ENCODE results near the gene AMT. TPM values are rescaled to one million over a fixed set of nuclear protein-coding genes. Genes with fewer than 3 reads are reported as not detected.

AMT gene
- total and polyA plus RNA-seq, 2 of the 13 experiments (the other 11 are each of a cell fraction or from before 2014, with no cell fraction given): 35.3 to 59.0 TPM

DNA sequence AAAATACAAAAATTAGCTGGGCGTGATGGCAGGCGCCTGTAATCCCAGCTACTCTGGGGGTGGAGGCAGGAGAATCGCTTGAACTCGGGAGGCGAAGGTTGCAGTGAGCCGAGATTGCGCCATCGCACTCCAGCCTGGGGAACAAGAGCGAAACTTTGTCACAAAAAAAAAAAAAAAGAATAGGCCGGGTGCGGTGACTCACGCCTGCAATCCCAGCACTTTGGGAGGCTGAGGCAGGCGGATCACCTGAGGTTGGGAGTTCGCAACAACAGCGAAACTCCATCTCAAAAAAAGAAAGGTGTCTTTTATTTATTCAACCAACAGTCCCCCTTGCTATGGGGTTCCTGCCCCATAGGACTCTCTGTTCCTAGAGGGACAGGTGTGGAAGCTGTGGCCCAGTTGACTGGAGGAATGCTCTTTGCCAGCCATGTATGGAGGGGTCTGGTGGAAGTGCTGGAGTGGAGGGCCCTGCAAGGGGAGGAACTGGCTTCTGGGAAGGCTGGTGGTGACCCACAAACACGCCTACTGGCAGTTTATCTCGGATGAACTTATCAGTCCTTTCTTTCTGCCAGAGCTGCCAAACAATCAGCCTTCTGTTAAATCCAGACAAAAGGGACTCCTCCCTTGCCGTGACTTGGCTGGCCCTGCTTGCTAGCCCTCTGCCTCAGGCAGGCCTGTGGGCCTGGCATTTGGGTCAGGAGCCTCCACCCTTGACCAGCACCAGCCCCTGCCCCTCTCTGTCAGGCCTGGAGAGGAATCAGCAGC lies 43.2 kb upstream of the AMT start (continued):
- 0 out of 2 replicates have a peak, but pooled peaks have one; percentile 14 for TF ChIP-seq SIX4 (CRISPR knock-in tag; IDR thresholded peaks at IDR 0.05)
- no peak for TF ChIP-seq ZNF510 (CRISPR knock-in tag; IDR thresholded peaks at IDR 0.05; ENCODE audit: low read depth)
- TF ChIP-seq RARG (CRISPR knock-in tag; IDR thresholded peaks at IDR 0.05; ENCODE audit: low read depth): no peak
- TF ChIP-seq ZNF850 (CRISPR knock-in tag; conservative IDR thresholded peaks at IDR 0.05): no peak
- TF ChIP-seq ZNF615 (CRISPR knock-in tag; IDR thresholded peaks at IDR 0.05; ENCODE audit: borderline replicate concordance): 0 out of 2 replicates have a peak, but pooled peaks have one; percentile 31
- TF ChIP-seq, protein P1, sequence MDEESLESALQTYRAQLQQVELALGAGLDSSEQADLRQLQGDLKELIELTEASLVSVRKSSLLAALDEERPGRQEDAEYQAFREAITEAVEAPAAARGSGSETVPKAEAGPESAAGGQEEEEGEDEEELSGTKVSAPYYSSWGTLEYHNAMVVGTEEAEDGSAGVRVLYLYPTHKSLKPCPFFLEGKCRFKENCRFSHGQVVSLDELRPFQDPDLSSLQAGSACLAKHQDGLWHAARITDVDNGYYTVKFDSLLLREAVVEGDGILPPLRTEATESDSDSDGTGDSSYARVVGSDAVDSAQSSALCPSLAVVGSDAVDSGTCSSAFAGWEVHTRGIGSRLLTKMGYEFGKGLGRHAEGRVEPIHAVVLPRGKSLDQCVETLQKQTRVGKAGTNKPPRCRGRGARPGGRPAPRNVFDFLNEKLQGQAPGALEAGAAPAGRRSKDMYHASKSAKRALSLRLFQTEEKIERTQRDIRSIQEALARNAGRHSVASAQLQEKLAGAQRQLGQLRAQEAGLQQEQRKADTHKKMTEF (CRISPR knock-in tag; IDR thresholded peaks at IDR 0.05): peak; percentile 19
- peak; percentile 36; the same call in 1 of the 2 replicates for TF ChIP-seq GMEB1 (CRISPR knock-in tag; IDR thresholded peaks at IDR 0.05; ENCODE audit: borderline replicate concordance)
- TF ChIP-seq NFAT5 (CRISPR knock-in tag; IDR thresholded peaks at IDR 0.05): 0 out of 2 replicates have a peak, but pooled peaks have one; percentile 35
- TF ChIP-seq HNRNPUL1 (IDR thresholded peaks at IDR 0.05; ENCODE audit: low read depth, low read length): no peak
- TF ChIP-seq SNAPC2 (CRISPR knock-in tag; IDR thresholded peaks at IDR 0.05): 0 out of 2 replicates have a peak, but pooled peaks have one; percentile 51
- TF ChIP-seq, protein P2, sequence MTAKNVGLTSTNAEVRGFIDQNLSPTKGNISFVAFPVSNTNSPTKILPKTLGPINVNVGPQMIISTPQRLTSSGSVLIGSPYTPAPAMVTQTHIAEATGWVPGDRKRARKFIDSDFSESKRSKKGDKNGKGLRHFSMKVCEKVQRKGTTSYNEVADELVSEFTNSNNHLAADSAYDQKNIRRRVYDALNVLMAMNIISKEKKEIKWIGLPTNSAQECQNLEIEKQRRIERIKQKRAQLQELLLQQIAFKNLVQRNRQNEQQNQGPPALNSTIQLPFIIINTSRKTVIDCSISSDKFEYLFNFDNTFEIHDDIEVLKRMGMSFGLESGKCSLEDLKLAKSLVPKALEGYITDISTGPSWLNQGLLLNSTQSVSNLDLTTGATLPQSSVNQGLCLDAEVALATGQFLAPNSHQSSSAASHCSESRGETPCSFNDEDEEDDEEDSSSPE (CRISPR knock-in tag; IDR thresholded peaks at IDR 0.05): no peak
- peak; percentile 3; the same call in 1 of the 2 replicates for TF ChIP-seq RARA (CRISPR knock-in tag; IDR thresholded peaks at IDR 0.05)
- TF ChIP-seq SOX13 (IDR thresholded peaks at IDR 0.05): no peak; the same call in 1 of the 2 replicates
- peak in 1 of 2 experiments; percentile 82; a peak in 2 of 4 replicates for TF ChIP-seq SOX13 (CRISPR knock-in tag; conservative IDR thresholded peaks at IDR 0.05 in 1 of 2, IDR thresholded peaks at IDR 0.05 in 1 of 2)
- TF ChIP-seq PAX8 (CRISPR knock-in tag; IDR thresholded peaks at IDR 0.05; ENCODE audit: borderline replicate concordance): no peak
- TF ChIP-seq NR2C2 (CRISPR knock-in tag; IDR thresholded peaks at IDR 0.05; ENCODE audit: borderline replicate concordance): no peak
- TF ChIP-seq, protein P3, sequence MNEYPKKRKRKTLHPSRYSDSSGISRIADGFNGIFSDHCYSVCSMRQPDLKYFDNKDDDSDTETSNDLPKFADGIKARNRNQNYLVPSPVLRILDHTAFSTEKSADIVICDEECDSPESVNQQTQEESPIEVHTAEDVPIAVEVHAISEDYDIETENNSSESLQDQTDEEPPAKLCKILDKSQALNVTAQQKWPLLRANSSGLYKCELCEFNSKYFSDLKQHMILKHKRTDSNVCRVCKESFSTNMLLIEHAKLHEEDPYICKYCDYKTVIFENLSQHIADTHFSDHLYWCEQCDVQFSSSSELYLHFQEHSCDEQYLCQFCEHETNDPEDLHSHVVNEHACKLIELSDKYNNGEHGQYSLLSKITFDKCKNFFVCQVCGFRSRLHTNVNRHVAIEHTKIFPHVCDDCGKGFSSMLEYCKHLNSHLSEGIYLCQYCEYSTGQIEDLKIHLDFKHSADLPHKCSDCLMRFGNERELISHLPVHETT (CRISPR knock-in tag; conservative IDR thresholded peaks at IDR 0.05): no peak; the same call in 1 of the 2 replicates

Data from HepG2 (cell line).